BJ (cell line): ENCODE data around the gene ARMC8. TPM values are rescaled to one million over a fixed set of nuclear protein-coding genes. Genes with fewer than 3 reads are reported as not detected.

Source experiments
- CTCF ChIA-PET: fragments of 350-600 bp; formaldehyde crosslinking; extraction: SDS; loops from one replicate; lab custom pipeline; 2021; ENCODE audit warnings: antibody characterized with exemption, inconsistent platforms; lab: Yijun Ruan, JAX
- POLR2A ChIA-PET: fragments of 300-600 bp; sonication (Branson Sonifier 250); formaldehyde crosslinking; extraction: SDS; loops from one replicate; lab custom pipeline; 2021; ENCODE audit warnings: antibody characterized with exemption; lab: Charles Lee
- DNase-seq: peaks from one replicate; pipeline ENCODE4 v3.0.0-alpha.2; 2011; ENCODE audit warnings: low read depth
- H3K27me3 ChIP-seq: 2 replicates; pipeline ENCODE4 v1.6.0; 2011; ENCODE audit warnings: low read length; ENCODE audit not compliant: control insufficient read depth, insufficient read depth
- H3K36me3 ChIP-seq: 2 replicates; pipeline ENCODE4 v1.5.1; 2011; ENCODE audit warnings: low read length; ENCODE audit not compliant: control insufficient read depth, insufficient read depth
- H3K4me3 ChIP-seq: 2 replicates; pipeline ENCODE4 v1.5.1; 2011; ENCODE audit warnings: low read depth, mild to moderate bottlenecking, control low read depth, low read length
- CTCF ChIP-seq: IDR thresholded peaks from 2 replicates; pipeline ENCODE4 v1.5.1; 2011; ENCODE audit warnings: low read depth, mild to moderate bottlenecking, control low read depth, inconsistent platforms, low read length, moderate library complexity; ENCODE audit not compliant: insufficient read depth
- polyA plus RNA-seq: library from polyadenylated mRNA; depleted of rRNA; stranded (reverse); fragments of >200 nt; gene quantifications from 2 replicates; pipeline ENCODE4 v1.2.3, GENCODE V29; 2011

ARMC8 gene
- polyA plus RNA-seq, 1 experiment = 52.7 TPM

- CTCF ChIA-PET = interaction anchor here (0.7 to 2.5 kb wide), 17 partner anchors 10 to 258 kb away, joined by 3 to 16 read pairs (median 5); no protein-coding TSS in a partner anchor
- TF ChIP-seq CTCF = peak; percentile 65
- POLR2A ChIA-PET = no interaction called here
- no peaks in the 10 kb centered on the region for H3K36me3 ChIP-seq
- DNase-seq = no peak
- H3K4me3 ChIP-seq = no peak overlapping the region
- 0 out of 2 replicates have a peak, but pooled peaks cover 6% of the 10 kb centered on the region for H3K27me3 ChIP-seq
Measured at GRCh38 chr3:138332472-138333073, 145.5 kb downstream of the ARMC8 start.

GRCh38 chr3:138334608-138335007 lies 147.5 kb downstream of the ARMC8 start:
- ChIA-PET CTCF (interaction anchor here (0.8 to 5.0 kb wide), 5 partner anchors 12 to 92 kb away, joined by 3 to 29 read pairs (median 3); partner anchors contain the start of gene MRAS), POLR2A (no interaction called here)
- TF ChIP-seq CTCF = no peak
- Histone ChIP-seq H3K27me3 (0 out of 2 replicates have a peak, but pooled peaks cover 6% of the 10 kb centered on the region), H3K36me3 (no peaks in the 10 kb centered on the region), H3K4me3 (no peak overlapping the region)
- DNase-seq = no peak

- TF ChIP-seq CTCF = no peak
- DNase-seq = no peak
- Histone ChIP-seq H3K4me3 (no peak overlapping the region), H3K36me3 (no peaks in the 10 kb centered on the region), H3K27me3 (0 out of 2 replicates have a peak, but pooled peaks cover 6% of the 10 kb centered on the region)
- ChIA-PET CTCF (interaction anchor here (0.9 to 5.0 kb wide), 5 partner anchors 9 to 587 kb away, joined by 3 to 29 read pairs (median 4); partner anchors contain the start of genes CEP70 and MRAS), POLR2A (no interaction called here)
Measured at GRCh38 chr3:138336454-138336999, 149.4 kb downstream of the ARMC8 start.

- CTCF ChIA-PET = interaction anchor here (1.8 to 5.0 kb wide), 4 partner anchors 8 to 577 kb away, joined by 5 to 29 read pairs (median 10); partner anchors contain the start of gene MRAS
- no peak for TF ChIP-seq CTCF
- no peak for DNase-seq
Measured at GRCh38 chr3:138338244-138338643, 151.1 kb downstream of the ARMC8 start.

GRCh38 chr3:138338811-138339210 lies 151.7 kb downstream of the ARMC8 start:
- Histone ChIP-seq H3K27me3 (0 out of 2 replicates have a peak, but pooled peaks cover 6% of the 10 kb centered on the region), H3K4me3 (no peak overlapping the region), H3K36me3 (no peaks in the 10 kb centered on the region)
- DNase-seq = no peak
- ChIA-PET CTCF (interaction anchor here (0.8 to 5.0 kb wide), 5 partner anchors 8 to 577 kb away, joined by 4 to 29 read pairs (median 6); partner anchors contain the start of genes MRAS and NME9), POLR2A (no interaction called here)
- no peak for TF ChIP-seq CTCF

More at GRCh38 chr3:138338244-138338643, 151.1 kb downstream of the ARMC8 start:
- Histone ChIP-seq H3K27me3 (0 out of 2 replicates have a peak, but pooled peaks cover 6% of the 10 kb centered on the region), H3K36me3 (no peaks in the 10 kb centered on the region), H3K4me3 (no peak overlapping the region)
- POLR2A ChIA-PET = no interaction called here
